ENCODE data around the gene TMPRSS4.
"Not testable (repeated sequence)": the region's sequence is repeated elsewhere in the genome, so short reads cannot be mapped to it uniquely, and the experiment has no call there.

TMPRSS4 gene

GRCh38 chr11:118061586-118062125, 15.2 kb upstream of the TMPRSS4 start:
- H3K79me2 ChIP-seq, result no peaks in the 10 kb centered on the region

GRCh38 chr11:118062181-118062580, 14.7 kb upstream of the TMPRSS4 start:
- not testable (repeated sequence) for H3K27ac ChIP-seq; H2AFZ ChIP-seq; H3K79me2 ChIP-seq; H3K27me3 ChIP-seq (ENCODE audit: control insufficient read depth, insufficient read depth, low read length); H3K9me3 ChIP-seq (ENCODE audit: control insufficient read depth, low read length); H3K4me3 ChIP-seq (ENCODE audit: low read depth, low read length); H3K9ac ChIP-seq; H3K4me1 ChIP-seq; H3K36me3 ChIP-seq (ENCODE audit: control insufficient read depth, insufficient read depth, low read length); H3K4me2 ChIP-seq (ENCODE audit: low read length)

More at GRCh38 chr11:118061586-118062125, 15.2 kb upstream of the TMPRSS4 start:
- TF ChIP-seq CTCF (IDR thresholded peaks at IDR 0.05), result no peak
- Histone ChIP-seq H3K4me3 (ENCODE audit: low read depth, low read length) (no peak overlapping the region), H2AFZ (no peak overlapping the region), H3K27me3 (ENCODE audit: control insufficient read depth, insufficient read depth, low read length) (no peaks in the 10 kb centered on the region), H3K27ac (no peak overlapping the region), H3K4me2 (ENCODE audit: low read length) (no peak overlapping the region), H3K4me1 (no peaks in the 10 kb centered on the region), H3K36me3 (ENCODE audit: control insufficient read depth, insufficient read depth, low read length) (no peaks in the 10 kb centered on the region), H3K9ac (no peak overlapping the region), H3K9me3 (ENCODE audit: control insufficient read depth, low read length) (no peaks in the 10 kb centered on the region)

GRCh38 chr11:118062631-118063030, 14.2 kb upstream of the TMPRSS4 start:
- H3K9ac ChIP-seq; H2AFZ ChIP-seq; H3K36me3 ChIP-seq (ENCODE audit: control insufficient read depth, insufficient read depth, low read length); H3K27me3 ChIP-seq (ENCODE audit: control insufficient read depth, insufficient read depth, low read length); H3K4me2 ChIP-seq (ENCODE audit: low read length); H3K4me3 ChIP-seq (ENCODE audit: low read depth, low read length); H3K79me2 ChIP-seq; H3K9me3 ChIP-seq (ENCODE audit: control insufficient read depth, low read length); H3K27ac ChIP-seq; H3K4me1 ChIP-seq: not testable (repeated sequence)

GRCh38 chr11:118064956-118065355, 11.9 kb upstream of the TMPRSS4 start:
- Histone ChIP-seq H3K4me1 (no peaks in the 10 kb centered on the region), H3K27me3 (ENCODE audit: control insufficient read depth, insufficient read depth, low read length) (no peaks in the 10 kb centered on the region), H3K4me2 (ENCODE audit: low read length) (no peak overlapping the region), H2AFZ (no peak overlapping the region), H3K4me3 (ENCODE audit: low read depth, low read length) (no peak overlapping the region), H3K9me3 (ENCODE audit: control insufficient read depth, low read length) (no peaks in the 10 kb centered on the region), H3K9ac (no peak overlapping the region), H3K79me2 (no peaks in the 10 kb centered on the region), H3K36me3 (ENCODE audit: control insufficient read depth, insufficient read depth, low read length) (no peaks in the 10 kb centered on the region), H3K27ac (no peak overlapping the region)
- no peak for TF ChIP-seq CTCF (IDR thresholded peaks at IDR 0.05)

- TF ChIP-seq CTCF (IDR thresholded peaks at IDR 0.05), result no peak
- Histone ChIP-seq H3K27ac (no peak overlapping the region), H3K36me3 (ENCODE audit: control insufficient read depth, insufficient read depth, low read length) (no peaks in the 10 kb centered on the region)
These were observed 11.5 kb upstream of the TMPRSS4 start for GRCh38 chr11:118065384-118065783.

GRCh38 chr11:118067006-118067405, 9.9 kb upstream of the TMPRSS4 start:
- Histone ChIP-seq H3K9ac (no peak overlapping the region), H3K4me1 (no peaks in the 10 kb centered on the region), H3K4me2 (ENCODE audit: low read length) (no peak overlapping the region), H2AFZ (no peak overlapping the region), H3K9me3 (ENCODE audit: control insufficient read depth, low read length) (no peaks in the 10 kb centered on the region), H3K36me3 (ENCODE audit: control insufficient read depth, insufficient read depth, low read length) (no peaks in the 10 kb centered on the region), H3K79me2 (no peaks in the 10 kb centered on the region), H3K4me3 (ENCODE audit: low read depth, low read length) (no peak overlapping the region), H3K27ac (no peak overlapping the region), H3K27me3 (ENCODE audit: control insufficient read depth, insufficient read depth, low read length) (no peaks in the 10 kb centered on the region)
- TF ChIP-seq CTCF (IDR thresholded peaks at IDR 0.05), result no peak

More at GRCh38 chr11:118065384-118065783, 11.5 kb upstream of the TMPRSS4 start:
- H3K4me2 ChIP-seq (ENCODE audit: low read length), result no peak overlapping the region
- H3K79me2 ChIP-seq, result no peaks in the 10 kb centered on the region
- H3K9ac ChIP-seq, result no peak overlapping the region
- H3K4me3 ChIP-seq (ENCODE audit: low read depth, low read length), result no peak overlapping the region
- no peaks in the 10 kb centered on the region for H3K9me3 ChIP-seq (ENCODE audit: control insufficient read depth, low read length)
- H3K4me1 ChIP-seq, result no peaks in the 10 kb centered on the region
- H3K27me3 ChIP-seq (ENCODE audit: control insufficient read depth, insufficient read depth, low read length), result no peaks in the 10 kb centered on the region
- no peak overlapping the region for H2AFZ ChIP-seq

All from parathyroid adenoma (tissue), 2 donors.